Measurements from ENCODE around the gene TRAK1.
A peak's percentile ranks its signal among the peaks of the same experiment; 100 is the strongest.

The TRAK1 gene

GRCh38 chr3:42067326-42067725 lies 23.8 kb upstream of the TRAK1 start:
- TF ChIP-seq CTCF (IDR thresholded peaks at IDR 0.05; ENCODE audit: control insufficient read depth, insufficient read depth, low read depth, low read length, missing control alignments) = no peak
- no peak overlapping the region for H3K4me3 ChIP-seq (ENCODE audit: control insufficient read depth, low read depth, low read length)
- no peak for DNase-seq (ENCODE audit: low read depth)

GRCh38 chr3:42068303-42069088 lies 22.7 kb upstream of the TRAK1 start:
- TF ChIP-seq CTCF (IDR thresholded peaks at IDR 0.05; ENCODE audit: control insufficient read depth, insufficient read depth, low read depth, low read length, missing control alignments) = no peak
- no peak for DNase-seq (ENCODE audit: low read depth)
- no peak overlapping the region for H3K4me3 ChIP-seq (ENCODE audit: control insufficient read depth, low read depth, low read length)

GRCh38 chr3:42070089-42070488 lies 21.1 kb upstream of the TRAK1 start:
- no peak overlapping the region for H3K4me3 ChIP-seq (ENCODE audit: control insufficient read depth, low read depth, low read length)
- no peak for DNase-seq (ENCODE audit: low read depth)
- no peak for TF ChIP-seq CTCF (IDR thresholded peaks at IDR 0.05; ENCODE audit: control insufficient read depth, insufficient read depth, low read depth, low read length, missing control alignments)

GRCh38 chr3:42070524-42070923 lies 20.6 kb upstream of the TRAK1 start:
- no peak for TF ChIP-seq CTCF (IDR thresholded peaks at IDR 0.05; ENCODE audit: control insufficient read depth, insufficient read depth, low read depth, low read length, missing control alignments)
- H3K4me3 ChIP-seq (ENCODE audit: control insufficient read depth, low read depth, low read length) = no peak overlapping the region

GRCh38 chr3:42071904-42072812 lies 19.0 kb upstream of the TRAK1 start:
- H3K4me3 ChIP-seq (ENCODE audit: control insufficient read depth, low read depth, low read length) = peak overlapping the region; percentile 6
- TF ChIP-seq CTCF (IDR thresholded peaks at IDR 0.05; ENCODE audit: control insufficient read depth, insufficient read depth, low read depth, low read length, missing control alignments) = no peak
- peak; percentile 80 for DNase-seq (ENCODE audit: low read depth)

More at GRCh38 chr3:42070524-42070923, 20.6 kb upstream of the TRAK1 start:
- DNase-seq (ENCODE audit: low read depth) = no peak

- no peak for DNase-seq (ENCODE audit: low read depth)
- no peak for TF ChIP-seq CTCF (IDR thresholded peaks at IDR 0.05; ENCODE audit: control insufficient read depth, insufficient read depth, low read depth, low read length, missing control alignments)
- peak overlapping the region; percentile 6; the same call in 1 of the 2 replicates for H3K4me3 ChIP-seq (ENCODE audit: control insufficient read depth, low read depth, low read length)
Observed at GRCh38 chr3:42072831-42073301, 18.3 kb upstream of the TRAK1 start.
